ENCODE measurements around the gene SCAPER. TPM values are rescaled to one million over a fixed set of nuclear protein-coding genes. Genes with fewer than 3 reads are reported as not detected.

Gene SCAPER
- total RNA-seq, 4 donors from 2014 or later, result 19.6 to 35.9 (median 31.8) TPM

GRCh38 chr15:76865548-76865991 lies 39.6 kb downstream of the SCAPER start:
- ATAC-seq, result no peak
- H3K9me3 ChIP-seq, result no peaks in the 10 kb centered on the region
- in situ Hi-C loops (cut with MboI; ENCODE audit: low sequenced_read_pairs in 4 of 4), result no loop called here
- intact Hi-C loops (cut with DNase I; ENCODE audit: low total_unique reads), result loop anchor here (10.0 kb wide), 4 partner anchors 131 to 711 kb away; partner anchors contain the start of gene ISL2
- peak overlapping the region; percentile 34 to 67 (median 54) for H3K27ac ChIP-seq
- TF ChIP-seq CTCF (IDR thresholded peaks at IDR 0.05 in 4 of 5, conservative IDR thresholded peaks at IDR 0.05 in 1 of 5) (no peak), POLR2A (IDR thresholded peaks at IDR 0.05) (no peak)
- no peaks in the 10 kb centered on the region for H3K36me3 ChIP-seq
- peaks cover 21 to 22% of the 10 kb centered on the region in 2 donors for H3K4me1 ChIP-seq
- H3K27me3 ChIP-seq, result no peaks in the 10 kb centered on the region
- DNase-seq, result no peak
- no peak overlapping the region for H3K4me3 ChIP-seq

GRCh38 chr15:76864586-76864985 lies 40.6 kb downstream of the SCAPER start:
- no peak overlapping the region for H3K4me3 ChIP-seq
- H3K27me3 ChIP-seq, result no peaks in the 10 kb centered on the region
- ATAC-seq (no peak), DNase-seq (no peak)
- in situ Hi-C loops (cut with MboI; ENCODE audit: low sequenced_read_pairs in 4 of 4), result no loop called here
- no peaks in the 10 kb centered on the region for H3K9me3 ChIP-seq
- peaks cover 21 to 25% of the 10 kb centered on the region in 2 donors for H3K4me1 ChIP-seq
- H3K36me3 ChIP-seq, result no peaks in the 10 kb centered on the region
- TF ChIP-seq CTCF (IDR thresholded peaks at IDR 0.05 in 4 of 5, conservative IDR thresholded peaks at IDR 0.05 in 1 of 5) (no peak), POLR2A (IDR thresholded peaks at IDR 0.05) (no peak)
- no peak overlapping the region for H3K27ac ChIP-seq
- intact Hi-C loops (cut with DNase I; ENCODE audit: low total_unique reads), result loop anchor here (10.0 kb wide), 4 partner anchors 130 to 710 kb away; partner anchors contain the start of gene ISL2

GRCh38 chr15:76863693-76864092 lies 41.4 kb downstream of the SCAPER start:
- H3K4me3 ChIP-seq, result no peak overlapping the region
- intact Hi-C loops (cut with DNase I; ENCODE audit: low total_unique reads), result loop anchor here (10.0 kb wide), 4 partner anchors 129 to 709 kb away; partner anchors contain the start of gene ISL2
- H3K27ac ChIP-seq, result no peak overlapping the region
- no peak for ATAC-seq
- TF ChIP-seq POLR2A (IDR thresholded peaks at IDR 0.05), result no peak
- no peak for TF ChIP-seq CTCF (IDR thresholded peaks at IDR 0.05 in 4 of 5, conservative IDR thresholded peaks at IDR 0.05 in 1 of 5)
- no peaks in the 10 kb centered on the region for H3K27me3 ChIP-seq
- H3K4me1 ChIP-seq, result peaks cover 21 to 25% of the 10 kb centered on the region in 2 donors
- H3K36me3 ChIP-seq, result no peaks in the 10 kb centered on the region
- H3K9me3 ChIP-seq, result no peaks in the 10 kb centered on the region
- in situ Hi-C loops (cut with MboI; ENCODE audit: low sequenced_read_pairs in 4 of 4), result no loop called here
- no peak for DNase-seq

- Histone ChIP-seq H3K27ac (no peak overlapping the region), H3K27me3 (no peaks in the 10 kb centered on the region), H3K9me3 (no peaks in the 10 kb centered on the region), H3K4me1 (peaks cover 21 to 25% of the 10 kb centered on the region in 2 donors), H3K36me3 (no peaks in the 10 kb centered on the region), H3K4me3 (no peak overlapping the region)
- in situ Hi-C loops (cut with MboI; ENCODE audit: low sequenced_read_pairs in 4 of 4), result no loop called here
- ATAC-seq (no peak), DNase-seq (no peak)
- TF ChIP-seq CTCF (IDR thresholded peaks at IDR 0.05 in 4 of 5, conservative IDR thresholded peaks at IDR 0.05 in 1 of 5) (no peak), POLR2A (IDR thresholded peaks at IDR 0.05) (no peak)
- intact Hi-C loops (cut with DNase I; ENCODE audit: low total_unique reads), result loop anchor here (10.0 kb wide), 4 partner anchors 128 to 708 kb away; partner anchors contain the start of gene ISL2
Observed at GRCh38 chr15:76863123-76863522, 42.0 kb downstream of the SCAPER start.
